ENCODE data around the gene PPP6C. TPM values are rescaled to one million over a fixed set of nuclear protein-coding genes. Genes with fewer than 3 reads are reported as not detected.

Gene PPP6C
- total and polyA plus RNA-seq, 2 experiments from 2014 or later = 31.9 to 46.4 TPM

DNA sequence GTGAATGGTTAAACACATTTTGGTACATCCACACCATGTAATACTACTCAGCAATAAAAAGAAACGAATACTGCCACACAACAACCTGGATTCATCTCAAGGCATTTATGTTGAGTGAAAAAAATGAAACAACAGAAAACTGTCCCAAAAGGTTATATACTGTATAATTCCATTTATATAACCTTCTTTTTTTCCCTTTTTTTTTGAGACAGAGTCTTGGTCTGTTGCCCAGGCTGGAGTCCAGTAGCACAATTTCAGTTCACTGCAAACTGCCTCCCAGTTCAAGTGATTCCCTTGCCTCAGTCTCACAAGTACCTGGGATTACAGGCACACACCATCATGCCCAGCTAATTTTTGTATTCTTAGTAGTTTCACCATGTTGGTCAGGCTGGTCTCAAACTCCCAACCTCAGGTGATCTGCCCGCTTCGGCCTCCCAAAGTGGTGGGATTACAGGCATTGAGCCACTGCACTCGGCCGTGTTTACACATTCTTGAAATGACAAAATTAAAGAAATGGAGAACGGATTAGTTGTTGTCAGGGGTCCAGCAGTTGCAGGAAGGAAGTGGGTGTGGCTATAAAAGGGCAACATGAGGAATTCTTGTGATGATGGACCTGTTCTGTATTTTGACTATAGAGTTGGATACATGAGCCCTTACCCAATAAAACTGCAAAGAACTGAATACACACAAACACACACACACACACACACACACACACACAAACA lies 17.4 kb downstream of the PPP6C start (continued):
- TF ChIP-seq, protein P1, sequence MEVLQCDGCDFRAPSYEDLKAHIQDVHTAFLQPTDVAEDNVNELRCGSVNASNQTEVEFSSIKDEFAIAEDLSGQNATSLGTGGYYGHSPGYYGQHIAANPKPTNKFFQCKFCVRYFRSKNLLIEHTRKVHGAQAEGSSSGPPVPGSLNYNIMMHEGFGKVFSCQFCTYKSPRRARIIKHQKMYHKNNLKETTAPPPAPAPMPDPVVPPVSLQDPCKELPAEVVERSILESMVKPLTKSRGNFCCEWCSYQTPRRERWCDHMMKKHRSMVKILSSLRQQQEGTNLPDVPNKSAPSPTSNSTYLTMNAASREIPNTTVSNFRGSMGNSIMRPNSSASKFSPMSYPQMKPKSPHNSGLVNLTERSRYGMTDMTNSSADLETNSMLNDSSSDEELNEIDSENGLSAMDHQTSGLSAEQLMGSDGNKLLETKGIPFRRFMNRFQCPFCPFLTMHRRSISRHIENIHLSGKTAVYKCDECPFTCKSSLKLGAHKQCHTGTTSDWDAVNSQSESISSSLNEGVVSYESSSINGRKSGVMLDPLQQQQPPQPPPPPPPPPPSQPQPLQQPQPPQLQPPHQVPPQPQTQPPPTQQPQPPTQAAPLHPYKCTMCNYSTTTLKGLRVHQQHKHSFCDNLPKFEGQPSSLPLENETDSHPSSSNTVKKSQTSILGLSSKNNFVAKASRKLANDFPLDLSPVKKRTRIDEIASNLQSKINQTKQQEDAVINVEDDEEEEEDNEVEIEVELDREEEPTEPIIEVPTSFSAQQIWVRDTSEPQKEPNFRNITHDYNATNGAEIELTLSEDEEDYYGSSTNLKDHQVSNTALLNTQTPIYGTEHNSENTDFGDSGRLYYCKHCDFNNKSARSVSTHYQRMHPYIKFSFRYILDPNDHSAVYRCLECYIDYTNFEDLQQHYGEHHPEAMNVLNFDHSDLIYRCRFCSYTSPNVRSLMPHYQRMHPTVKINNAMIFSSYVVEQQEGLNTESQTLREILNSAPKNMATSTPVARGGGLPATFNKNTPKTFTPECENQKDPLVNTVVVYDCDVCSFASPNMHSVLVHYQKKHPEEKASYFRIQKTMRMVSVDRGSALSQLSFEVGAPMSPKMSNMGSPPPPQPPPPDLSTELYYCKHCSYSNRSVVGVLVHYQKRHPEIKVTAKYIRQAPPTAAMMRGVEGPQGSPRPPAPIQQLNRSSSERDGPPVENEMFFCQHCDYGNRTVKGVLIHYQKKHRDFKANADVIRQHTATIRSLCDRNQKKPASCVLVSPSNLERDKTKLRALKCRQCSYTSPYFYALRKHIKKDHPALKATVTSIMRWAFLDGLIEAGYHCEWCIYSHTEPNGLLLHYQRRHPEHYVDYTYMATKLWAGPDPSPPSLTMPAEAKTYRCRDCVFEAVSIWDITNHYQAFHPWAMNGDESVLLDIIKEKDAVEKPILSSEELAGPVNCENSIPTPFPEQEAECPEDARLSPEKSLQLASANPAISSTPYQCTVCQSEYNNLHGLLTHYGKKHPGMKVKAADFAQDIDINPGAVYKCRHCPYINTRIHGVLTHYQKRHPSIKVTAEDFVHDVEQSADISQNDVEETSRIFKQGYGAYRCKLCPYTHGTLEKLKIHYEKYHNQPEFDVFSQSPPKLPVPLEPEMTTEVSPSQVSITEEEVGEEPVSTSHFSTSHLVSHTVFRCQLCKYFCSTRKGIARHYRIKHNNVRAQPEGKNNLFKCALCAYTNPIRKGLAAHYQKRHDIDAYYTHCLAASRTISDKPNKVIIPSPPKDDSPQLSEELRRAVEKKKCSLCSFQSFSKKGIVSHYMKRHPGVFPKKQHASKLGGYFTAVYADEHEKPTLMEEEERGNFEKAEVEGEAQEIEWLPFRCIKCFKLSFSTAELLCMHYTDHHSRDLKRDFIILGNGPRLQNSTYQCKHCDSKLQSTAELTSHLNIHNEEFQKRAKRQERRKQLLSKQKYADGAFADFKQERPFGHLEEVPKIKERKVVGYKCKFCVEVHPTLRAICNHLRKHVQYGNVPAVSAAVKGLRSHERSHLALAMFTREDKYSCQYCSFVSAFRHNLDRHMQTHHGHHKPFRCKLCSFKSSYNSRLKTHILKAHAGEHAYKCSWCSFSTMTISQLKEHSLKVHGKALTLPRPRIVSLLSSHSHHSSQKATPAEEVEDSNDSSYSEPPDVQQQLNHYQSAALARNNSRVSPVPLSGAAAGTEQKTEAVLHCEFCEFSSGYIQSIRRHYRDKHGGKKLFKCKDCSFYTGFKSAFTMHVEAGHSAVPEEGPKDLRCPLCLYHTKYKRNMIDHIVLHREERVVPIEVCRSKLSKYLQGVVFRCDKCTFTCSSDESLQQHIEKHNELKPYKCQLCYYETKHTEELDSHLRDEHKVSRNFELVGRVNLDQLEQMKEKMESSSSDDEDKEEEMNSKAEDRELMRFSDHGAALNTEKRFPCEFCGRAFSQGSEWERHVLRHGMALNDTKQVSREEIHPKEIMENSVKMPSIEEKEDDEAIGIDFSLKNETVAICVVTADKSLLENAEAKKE (CRISPR knock-in tag; IDR thresholded peaks at IDR 0.05) = no peak
- TF ChIP-seq STAT1 (IDR thresholded peaks at IDR 0.05; ENCODE audit: unreplicated experiment) (no peak), CREB1 (CRISPR knock-in tag; IDR thresholded peaks at IDR 0.05; ENCODE audit: low read depth) (no peak), NANOG (IDR thresholded peaks at IDR 0.05; ENCODE audit: borderline replicate concordance) (no peak), JUNB (IDR thresholded peaks at IDR 0.05; ENCODE audit: unreplicated experiment) (no peak), ETS1 (IDR thresholded peaks at IDR 0.05) (no peak), EZH2phosphoT487 (IDR thresholded peaks at IDR 0.05; ENCODE audit: unreplicated experiment) (no peak)

GRCh38 chr9:125169895-125170294 lies 19.7 kb downstream of the PPP6C start:
- H3K79me2 ChIP-seq (replicated peaks; ENCODE audit: insufficient read depth) = peaks cover 48% of the 10 kb centered on the region
- no peaks in the 10 kb centered on the region for H3K9me3 Mint-ChIP-seq
- peaks cover 19% of the 10 kb centered on the region for H4K20me1 ChIP-seq (replicated peaks; ENCODE audit: insufficient read depth)
- peak overlapping the region; percentile 10; the same call in 1 of the 2 replicates for H3K27ac ChIP-seq (ENCODE audit: low read depth)
- DNase-seq (ENCODE audit: low spot score) (no peak), ATAC-seq (no peak)
- H2AFZ ChIP-seq = no peak overlapping the region
- peaks cover 16% of the 10 kb centered on the region for H3K36me3 Mint-ChIP-seq (ENCODE audit: low read depth)
- H3K27me3 Mint-ChIP-seq (ENCODE audit: insufficient read depth, low read depth, poor library complexity) = no peaks in the 10 kb centered on the region
- H3K27me3 ChIP-seq (ENCODE audit: insufficient read depth) = no peaks in the 10 kb centered on the region
- H3K27ac Mint-ChIP-seq = no peak overlapping the region
- H3K36me3 ChIP-seq (ENCODE audit: insufficient read depth) = peaks cover 8% of the 10 kb centered on the region; the same call in 1 of the 2 replicates
- H3F3A ChIP-seq (replicated peaks; ENCODE audit: low read depth) = no peaks in the 10 kb centered on the region
- H3K9me2 ChIP-seq (ENCODE audit: insufficient read depth) = no peaks in the 10 kb centered on the region
- H3K4me3 Mint-ChIP-seq = no peak overlapping the region
- H3K4me1 Mint-ChIP-seq = no peaks in the 10 kb centered on the region
- no peak overlapping the region for H3K4me2 ChIP-seq
- no peak overlapping the region for H3K4me3 ChIP-seq
- no peaks in the 10 kb centered on the region for H3K4me1 ChIP-seq (ENCODE audit: insufficient read depth)
- TF ChIP-seq REST (IDR thresholded peaks at IDR 0.05; ENCODE audit: unreplicated experiment) (no peak), POLR2AphosphoS5 (IDR thresholded peaks at IDR 0.05; ENCODE audit: low read depth) (no peak), EZH2 (IDR thresholded peaks at IDR 0.05; ENCODE audit: low read depth, unreplicated experiment) (no peak), ETS1 (IDR thresholded peaks at IDR 0.05) (no peak)
